Measurements from ENCODE around the gene ATL3. TPM values are rescaled to one million over a fixed set of nuclear protein-coding genes. Genes with fewer than 3 reads are reported as not detected.

The ATL3 gene
- total RNA-seq, 2 donors from 2014 or later: 17.8 to 32.7 TPM

DNA sequence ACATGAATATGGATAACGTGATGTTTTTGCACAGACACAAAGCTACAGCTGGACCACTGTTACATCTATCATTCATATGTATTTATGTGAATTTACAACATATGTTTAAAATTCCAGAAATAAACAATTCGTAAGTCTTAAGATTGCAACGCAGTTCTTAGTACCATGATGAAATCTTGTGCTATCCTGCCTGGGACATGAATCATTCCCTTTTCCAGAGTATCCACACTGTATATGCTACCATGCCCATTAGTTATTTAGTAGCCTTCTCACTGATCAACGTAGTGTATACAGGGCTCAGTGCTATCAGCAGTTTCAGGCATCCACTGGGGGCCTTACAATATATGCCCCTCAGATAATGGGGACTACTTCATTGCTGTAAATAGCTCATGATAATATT is 4.3 kb downstream of the ATL3 start:
- H3K9me3 ChIP-seq: no peaks in the 10 kb centered on the region
- intact Hi-C loops (cut with DNase I): no loop called here
- no peaks in the 10 kb centered on the region for H3K36me3 ChIP-seq (replicated peaks in 1 of 2; ENCODE audit: insufficient read depth in 1 of 2, low read depth in 2 of 2)
- H3K27ac ChIP-seq: no peak overlapping the region
- 80 to 84% methylated on average over 4 of the region's 4 CpGs for WGBS, 2 donors
- ATAC-seq: no peak
- no peak overlapping the region for H3K4me3 ChIP-seq
- DNase-seq: no peak
- no peaks in the 10 kb centered on the region for H3K27me3 ChIP-seq
- TF ChIP-seq, protein P1, sequence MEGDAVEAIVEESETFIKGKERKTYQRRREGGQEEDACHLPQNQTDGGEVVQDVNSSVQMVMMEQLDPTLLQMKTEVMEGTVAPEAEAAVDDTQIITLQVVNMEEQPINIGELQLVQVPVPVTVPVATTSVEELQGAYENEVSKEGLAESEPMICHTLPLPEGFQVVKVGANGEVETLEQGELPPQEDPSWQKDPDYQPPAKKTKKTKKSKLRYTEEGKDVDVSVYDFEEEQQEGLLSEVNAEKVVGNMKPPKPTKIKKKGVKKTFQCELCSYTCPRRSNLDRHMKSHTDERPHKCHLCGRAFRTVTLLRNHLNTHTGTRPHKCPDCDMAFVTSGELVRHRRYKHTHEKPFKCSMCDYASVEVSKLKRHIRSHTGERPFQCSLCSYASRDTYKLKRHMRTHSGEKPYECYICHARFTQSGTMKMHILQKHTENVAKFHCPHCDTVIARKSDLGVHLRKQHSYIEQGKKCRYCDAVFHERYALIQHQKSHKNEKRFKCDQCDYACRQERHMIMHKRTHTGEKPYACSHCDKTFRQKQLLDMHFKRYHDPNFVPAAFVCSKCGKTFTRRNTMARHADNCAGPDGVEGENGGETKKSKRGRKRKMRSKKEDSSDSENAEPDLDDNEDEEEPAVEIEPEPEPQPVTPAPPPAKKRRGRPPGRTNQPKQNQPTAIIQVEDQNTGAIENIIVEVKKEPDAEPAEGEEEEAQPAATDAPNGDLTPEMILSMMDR (IDR thresholded peaks at IDR 0.05): no peak
- TF ChIP-seq POLR2A (IDR thresholded peaks at IDR 0.05): no peak
- H3K4me1 ChIP-seq: peaks cover 38% of the 10 kb centered on the region

DNA sequence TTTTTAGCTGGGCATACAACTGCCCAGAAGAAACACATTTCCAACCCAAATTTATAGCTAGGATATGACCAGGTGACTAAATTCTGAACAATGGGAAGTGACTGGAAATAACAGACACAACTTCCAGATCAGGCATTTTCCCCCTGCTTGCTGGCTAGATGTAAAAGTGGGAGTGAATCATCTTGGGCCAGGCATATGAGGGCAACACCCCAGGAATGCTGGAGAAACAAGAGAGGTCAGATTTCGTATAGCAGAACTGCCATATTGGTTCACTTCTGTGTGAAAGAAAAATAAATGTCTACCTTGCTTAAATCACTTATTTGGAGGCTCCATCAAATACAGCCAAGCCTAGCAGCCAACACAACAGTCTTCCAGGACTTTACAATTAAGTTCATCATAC is 7.4 kb downstream of the ATL3 start:
- no peaks in the 10 kb centered on the region for H3K27me3 ChIP-seq
- TF ChIP-seq, protein P1 (IDR thresholded peaks at IDR 0.05): no peak
- no peak for TF ChIP-seq POLR2A (IDR thresholded peaks at IDR 0.05)
- DNase-seq (no peak), ATAC-seq (no peak)
- no peaks in the 10 kb centered on the region for H3K9me3 ChIP-seq
- no peak overlapping the region for H3K4me3 ChIP-seq
- intact Hi-C loops (cut with DNase I): no loop called here
- H3K4me1 ChIP-seq: peaks cover 20% of the 10 kb centered on the region
- 0% methylated on average over 1 of the region's 1 CpG for WGBS, 2 donors
- no peaks in the 10 kb centered on the region for H3K36me3 ChIP-seq (replicated peaks in 1 of 2; ENCODE audit: insufficient read depth in 1 of 2, low read depth in 2 of 2)
- no peak overlapping the region for H3K27ac ChIP-seq

DNA sequence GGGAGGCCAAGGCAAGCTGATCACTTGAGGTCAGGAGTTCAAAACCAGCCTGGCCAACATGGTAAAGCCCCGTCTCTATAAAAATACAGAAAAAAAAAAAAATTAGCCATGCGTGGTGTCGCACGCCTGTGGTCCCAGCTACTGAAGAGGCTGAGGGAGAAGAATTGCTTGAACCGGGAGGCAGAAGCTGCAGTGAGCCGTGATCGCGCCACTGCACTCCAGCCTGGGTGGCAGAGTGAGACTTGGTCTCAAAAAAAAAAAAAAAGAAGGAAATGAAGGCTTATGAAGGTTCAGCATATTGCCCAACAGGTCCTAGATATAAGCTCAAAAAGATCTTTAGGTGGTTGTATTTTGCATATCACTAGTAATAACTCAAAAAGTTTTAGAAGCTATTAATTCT is 10.2 kb downstream of the ATL3 start:
- Histone ChIP-seq H3K9me3 (no peaks in the 10 kb centered on the region), H3K27ac (no peak overlapping the region), H3K4me3 (no peak overlapping the region), H3K36me3 (replicated peaks in 1 of 2; ENCODE audit: insufficient read depth in 1 of 2, low read depth in 2 of 2) (peaks cover 0 to 4% of the 10 kb centered on the region in 2 donors), H3K27me3 (no peaks in the 10 kb centered on the region), H3K4me1 (no peaks in the 10 kb centered on the region)
- no peak for TF ChIP-seq POLR2A (IDR thresholded peaks at IDR 0.05)
- TF ChIP-seq, protein P1 (IDR thresholded peaks at IDR 0.05): no peak
- no peak for DNase-seq
- no peak for ATAC-seq
- WGBS, 2 donors: 86 to 99% methylated on average over 8 of the region's 8 CpGs
- intact Hi-C loops (cut with DNase I): no loop called here

DNA sequence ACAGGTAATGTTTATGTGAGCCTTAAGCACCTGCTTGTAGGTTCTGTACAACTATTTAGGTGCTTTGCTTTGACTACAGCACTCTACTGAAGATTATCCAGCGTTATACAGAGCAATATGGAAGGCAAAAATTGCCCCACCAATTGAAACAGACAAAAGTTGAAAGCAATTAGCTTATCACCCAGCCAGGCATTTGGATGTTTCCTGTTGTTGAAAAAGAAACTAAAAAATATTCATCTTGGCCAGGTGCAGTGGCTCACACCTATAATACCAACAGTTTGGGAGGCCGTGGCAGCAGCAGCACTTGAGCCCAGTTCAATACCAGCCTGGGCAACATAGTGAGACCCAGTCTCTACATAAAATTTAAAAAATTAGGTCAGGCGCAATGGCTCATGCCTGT is 18.5 kb downstream of the ATL3 start:
- Histone ChIP-seq H3K27me3 (no peaks in the 10 kb centered on the region), H3K9me3 (no peaks in the 10 kb centered on the region), H3K27ac (no peak overlapping the region), H3K36me3 (replicated peaks in 1 of 2; ENCODE audit: insufficient read depth in 1 of 2, low read depth in 2 of 2) (peaks cover 0 to 8% of the 10 kb centered on the region in 2 donors), H3K4me1 (no peaks in the 10 kb centered on the region), H3K4me3 (no peak overlapping the region)
- ATAC-seq (no peak), DNase-seq (no peak)
- intact Hi-C loops (cut with DNase I): no loop called here
- WGBS, 2 donors: 91 to 95% methylated on average over 3 of the region's 3 CpGs
- TF ChIP-seq, protein P1 (IDR thresholded peaks at IDR 0.05): no peak
- TF ChIP-seq POLR2A (IDR thresholded peaks at IDR 0.05): no peak

DNA sequence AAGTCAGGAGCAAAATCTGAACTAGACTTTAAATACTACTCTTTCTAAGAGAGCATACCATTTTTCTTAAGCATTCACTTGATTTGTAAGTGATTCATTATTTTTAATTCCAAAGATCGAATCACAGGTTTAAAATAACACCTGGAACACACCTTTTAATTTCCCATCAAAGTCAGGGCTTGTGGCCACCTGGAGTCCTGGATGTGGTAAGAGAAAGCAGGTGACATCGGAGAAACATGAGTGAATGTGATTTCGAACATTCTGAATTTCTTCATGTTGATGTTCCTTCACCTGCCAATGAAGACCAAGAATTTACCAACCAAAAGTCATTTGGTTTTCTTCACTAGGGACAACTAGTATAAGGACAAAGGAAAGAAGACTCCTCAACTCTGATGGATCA is 28.0 kb downstream of the ATL3 start:
- no peak for TF ChIP-seq POLR2A (IDR thresholded peaks at IDR 0.05)
- TF ChIP-seq, protein P1 (IDR thresholded peaks at IDR 0.05): no peak
- peak; percentile 34 to 68 (median 59) for DNase-seq
- Histone ChIP-seq H3K27me3 (no peaks in the 10 kb centered on the region), H3K4me3 (no peak overlapping the region), H3K4me1 (peaks cover 24% of the 10 kb centered on the region), H3K36me3 (replicated peaks in 1 of 2; ENCODE audit: insufficient read depth in 1 of 2, low read depth in 2 of 2) (peaks cover 0 to 13% of the 10 kb centered on the region in 2 donors), H3K27ac (peak overlapping the region; percentile 37 to 69 (median 48)), H3K9me3 (no peaks in the 10 kb centered on the region)
- 33 to 56% methylated on average over 3 of the region's 3 CpGs for WGBS, 2 donors
- intact Hi-C loops (cut with DNase I): no loop called here
- ATAC-seq: peak; percentile 62

Data from body of pancreas (tissue), 4 donors.